A673 (cell line): ENCODE data around the gene KIF5C.

Experiments used
- EZH2 ChIP-seq: fragments of 200-600 bp; sonication (generic); IDR thresholded peaks from 2 replicates; pipeline ENCODE4 v1.6.1; 2017; ENCODE audit warnings: borderline replicate concordance, low read depth, mild to moderate bottlenecking, mixed read lengths, antibody characterized with exemption, low read length; ENCODE audit not compliant: poor library complexity, severe bottlenecking
- TF ChIP-seq, protein P1 (sequence below): fragments of 300-800, 200-600 bp; sonication (generic); conservative IDR thresholded peaks from 2 replicates; pipeline ENCODE4 v1.5.1; 2017; ENCODE audit warnings: low read depth, mild to moderate bottlenecking, antibody characterized with exemption, low read length, moderate library complexity, mixed read lengths

DNA sequence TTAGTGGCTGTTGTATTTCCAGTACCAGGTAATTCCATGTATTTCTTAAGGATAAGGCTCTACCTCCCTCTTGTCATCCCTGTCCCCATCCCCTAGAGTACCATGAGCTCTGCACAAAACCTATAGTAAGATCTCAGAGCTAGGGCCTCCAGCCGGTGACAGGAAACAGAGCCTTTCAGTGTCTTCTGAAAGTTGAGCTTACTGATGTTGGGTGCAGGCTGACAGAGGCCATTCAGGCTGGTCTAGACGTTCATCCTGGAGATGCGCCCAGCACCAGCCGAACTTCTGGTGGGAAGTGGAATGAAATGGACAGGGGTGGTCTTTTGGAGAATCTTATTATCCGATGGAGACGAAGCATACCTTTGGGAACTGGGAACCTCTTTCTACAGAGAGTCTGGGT is 146.7 kb downstream of the KIF5C start:
- TF ChIP-seq, protein P1, sequence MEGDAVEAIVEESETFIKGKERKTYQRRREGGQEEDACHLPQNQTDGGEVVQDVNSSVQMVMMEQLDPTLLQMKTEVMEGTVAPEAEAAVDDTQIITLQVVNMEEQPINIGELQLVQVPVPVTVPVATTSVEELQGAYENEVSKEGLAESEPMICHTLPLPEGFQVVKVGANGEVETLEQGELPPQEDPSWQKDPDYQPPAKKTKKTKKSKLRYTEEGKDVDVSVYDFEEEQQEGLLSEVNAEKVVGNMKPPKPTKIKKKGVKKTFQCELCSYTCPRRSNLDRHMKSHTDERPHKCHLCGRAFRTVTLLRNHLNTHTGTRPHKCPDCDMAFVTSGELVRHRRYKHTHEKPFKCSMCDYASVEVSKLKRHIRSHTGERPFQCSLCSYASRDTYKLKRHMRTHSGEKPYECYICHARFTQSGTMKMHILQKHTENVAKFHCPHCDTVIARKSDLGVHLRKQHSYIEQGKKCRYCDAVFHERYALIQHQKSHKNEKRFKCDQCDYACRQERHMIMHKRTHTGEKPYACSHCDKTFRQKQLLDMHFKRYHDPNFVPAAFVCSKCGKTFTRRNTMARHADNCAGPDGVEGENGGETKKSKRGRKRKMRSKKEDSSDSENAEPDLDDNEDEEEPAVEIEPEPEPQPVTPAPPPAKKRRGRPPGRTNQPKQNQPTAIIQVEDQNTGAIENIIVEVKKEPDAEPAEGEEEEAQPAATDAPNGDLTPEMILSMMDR = no peak
- no peak for TF ChIP-seq EZH2
